ENCODE results near the gene MAP1LC3A. TPM values are rescaled to one million over a fixed set of nuclear protein-coding genes. Genes with fewer than 3 reads are reported as not detected.

MAP1LC3A gene
- total RNA-seq, 1 experiment from 2014 or later, result 25.9 TPM

DNA sequence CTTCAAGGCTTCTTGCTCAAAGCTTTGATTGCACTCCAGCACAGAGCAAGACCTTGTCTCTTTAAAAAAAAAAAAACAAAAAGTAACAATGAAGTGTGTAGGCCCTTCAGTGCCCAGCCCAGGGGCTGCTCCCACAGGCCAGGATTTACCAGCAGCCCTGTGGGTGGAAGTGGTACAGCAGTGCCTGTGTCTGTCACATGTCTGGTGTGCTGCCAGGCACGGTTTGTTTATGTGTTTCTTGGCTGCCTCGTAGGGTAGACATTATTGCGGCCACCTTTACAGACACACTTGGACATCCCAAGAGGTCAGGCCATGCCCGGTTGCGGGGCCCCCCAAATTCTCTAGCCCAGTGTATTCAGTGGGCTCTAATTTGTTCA, 29.6 kb upstream of the MAP1LC3A start:
- no peaks in the 10 kb centered on the region for H4K20me1 ChIP-seq (ENCODE audit: control insufficient read depth, insufficient read depth, insufficient read length)
- no peak overlapping the region for H3K18ac ChIP-seq (ENCODE audit: insufficient read length, low read depth, low read length)
- no peak overlapping the region for H4K91ac ChIP-seq (ENCODE audit: insufficient read length, low read depth, low read length)
- DNase-seq, result no peak
- no peak overlapping the region for H3K4ac ChIP-seq (ENCODE audit: low read depth, low read length)
- no peaks in the 10 kb centered on the region for H3K4me1 ChIP-seq (ENCODE audit: insufficient read depth, low read length)
- no peak overlapping the region for H2AFZ ChIP-seq (ENCODE audit: low read length)
- no peak overlapping the region for H4K5ac ChIP-seq (ENCODE audit: insufficient read length, low read depth, low read length)
- H2AK5ac ChIP-seq (ENCODE audit: insufficient read length, low read length), result no peak overlapping the region
- no peaks in the 10 kb centered on the region for H3K9me3 Mint-ChIP-seq
- H3K4me1 Mint-ChIP-seq, result no peaks in the 10 kb centered on the region
- no peaks in the 10 kb centered on the region for H3K9me3 ChIP-seq (ENCODE audit: control insufficient read depth, low read depth, low read length)
- no peak overlapping the region for H3K4me2 ChIP-seq (ENCODE audit: insufficient read depth, insufficient read length, low read length)
- no peak overlapping the region for H3K14ac ChIP-seq (ENCODE audit: insufficient read depth, low read length)
- H3K27me3 ChIP-seq (ENCODE audit: insufficient read depth, low read length), result no peaks in the 10 kb centered on the region
- no peak overlapping the region for H3K9ac ChIP-seq (ENCODE audit: extremely low read depth, insufficient read length, low read length)
- no CpG with 5 or more reads among the region's 5 CpGs for WGBS (ENCODE audit: extremely low coverage, insufficient read length, low lambda C conversion rate)
- no peak overlapping the region for H3K23ac ChIP-seq (ENCODE audit: insufficient read length, low read depth, low read length)
- no peaks in the 10 kb centered on the region for H3K23me2 ChIP-seq (ENCODE audit: insufficient read length, low read depth, low read length, poor library complexity, severe bottlenecking)
- no peak overlapping the region for H2BK120ac ChIP-seq (ENCODE audit: low read depth, low read length, poor library complexity, severe bottlenecking)
- H3K4me3 Mint-ChIP-seq, result no peak overlapping the region
- no peaks in the 10 kb centered on the region for H3K79me1 ChIP-seq (ENCODE audit: insufficient read depth, low read depth, low read length, poor library complexity, severe bottlenecking)
- no peak overlapping the region for H3K27ac Mint-ChIP-seq
- H3K27ac ChIP-seq (ENCODE audit: insufficient read length, low read depth, low read length), result no peak overlapping the region
- no peak overlapping the region for H4K8ac ChIP-seq (replicated peaks; ENCODE audit: insufficient read length, low read depth, low read length)
- H2BK5ac ChIP-seq (ENCODE audit: insufficient read length, low read length), result no peak overlapping the region
- H2BK20ac ChIP-seq (ENCODE audit: low read depth, low read length, poor library complexity, severe bottlenecking), result no peak overlapping the region
- peaks cover 3% of the 10 kb centered on the region; the same call in 1 of the 2 replicates for H3K79me2 ChIP-seq (ENCODE audit: insufficient read depth, low read length)
- TF ChIP-seq CTCF (conservative IDR thresholded peaks at IDR 0.05), result no peak
- no peak overlapping the region for H3T11ph ChIP-seq (ENCODE audit: low read length)
- no peak overlapping the region for H3K56ac ChIP-seq (ENCODE audit: insufficient read length, low read depth, low read length)
- no peak overlapping the region for H2BK12ac ChIP-seq (ENCODE audit: insufficient read length, low read depth, low read length)
- peaks cover 11 to 73% (median 54%) of the 10 kb centered on the region in 3 experiments; a peak in 6 of 7 replicates for H3K36me3 Mint-ChIP-seq (ENCODE audit: insufficient read depth in 1 of 3, low read depth in 3 of 3)
- H3K27me3 Mint-ChIP-seq (ENCODE audit: low read depth), result no peaks in the 10 kb centered on the region
- no peak overlapping the region for H2BK15ac ChIP-seq (ENCODE audit: low read depth, low read length)
